ENCODE data around the gene GLRX5.
A peak's percentile ranks its signal among the peaks of the same experiment; 100 is the strongest.
"Not testable (repeated sequence)": the region's sequence is repeated elsewhere in the genome, so short reads cannot be mapped to it uniquely, and the experiment has no call there.

GLRX5 gene

DNA sequence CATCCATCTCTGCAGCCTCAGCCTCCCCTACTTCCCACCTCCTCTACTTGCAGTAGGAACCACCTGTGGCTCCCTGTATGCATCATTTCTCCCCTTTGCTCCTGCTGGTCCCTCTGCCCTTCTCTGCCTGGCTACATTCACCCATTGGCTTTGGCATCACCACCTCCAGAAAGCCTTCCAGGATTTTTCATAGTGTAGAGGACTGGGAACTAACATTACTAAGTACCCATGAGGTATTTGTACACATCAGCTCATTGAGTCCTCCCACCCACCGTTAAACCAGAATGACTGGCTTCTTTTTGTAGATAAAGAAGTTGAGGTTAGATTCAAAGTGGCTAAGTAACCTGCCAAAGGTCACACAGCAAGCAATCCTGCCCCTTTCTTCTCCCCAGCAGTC is 35.5 kb upstream of the GLRX5 start:
- no peak for DNase-seq

DNA sequence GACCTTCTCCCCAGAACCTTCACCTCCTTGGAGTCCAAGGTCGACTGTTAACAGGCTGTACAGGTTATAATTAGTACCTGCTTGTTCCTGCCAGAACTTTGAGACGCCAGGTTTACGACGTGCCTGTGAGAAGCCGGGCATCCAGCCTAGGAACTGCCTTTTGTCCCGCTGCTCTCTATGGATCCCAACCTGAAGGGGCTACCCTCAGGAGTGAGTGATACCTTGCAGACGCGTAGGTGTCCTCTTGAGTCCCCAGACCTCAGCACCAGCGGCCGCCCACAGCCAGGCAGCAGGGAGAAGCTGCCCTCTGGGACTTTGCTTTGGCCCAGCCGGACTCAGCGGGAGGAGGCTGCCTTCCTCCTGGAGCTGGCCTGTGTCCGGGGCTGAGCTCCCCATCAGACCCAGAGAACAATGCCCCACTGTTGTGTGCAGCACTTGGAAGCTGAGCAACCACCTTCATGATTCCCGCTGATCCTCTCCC is 34.6 kb upstream of the GLRX5 start:
- DNase-seq = no peak

DNA sequence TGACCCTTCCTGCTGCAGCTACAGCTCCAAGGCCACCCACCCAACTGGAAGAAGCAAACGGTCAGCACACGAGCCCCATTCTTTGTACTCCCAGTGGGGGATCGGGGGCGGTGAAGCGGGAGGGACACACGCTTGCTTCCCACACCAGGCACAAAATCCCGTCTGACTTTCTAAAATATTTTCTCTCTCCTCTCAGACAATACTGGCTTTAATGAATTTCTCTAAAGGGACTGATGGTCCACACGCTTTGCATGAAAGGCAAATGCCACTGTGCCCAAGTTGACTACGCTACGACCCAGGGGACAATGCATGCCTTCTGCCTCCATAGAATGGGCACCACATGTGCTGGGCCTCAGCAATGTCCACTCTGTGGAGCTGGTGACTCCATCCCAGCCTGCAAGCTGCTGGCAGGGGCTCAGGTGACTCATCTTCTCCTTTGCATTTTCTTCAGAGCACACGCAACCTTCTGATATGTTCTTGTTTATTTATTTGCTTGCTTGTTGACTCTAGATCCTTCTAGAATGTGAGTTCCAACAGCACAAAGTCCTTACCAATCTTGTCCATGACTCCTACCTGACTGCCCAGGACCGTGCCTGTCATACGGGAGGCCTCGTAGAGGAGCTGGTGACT is 34.0 kb upstream of the GLRX5 start:
- no peak for DNase-seq

DNA sequence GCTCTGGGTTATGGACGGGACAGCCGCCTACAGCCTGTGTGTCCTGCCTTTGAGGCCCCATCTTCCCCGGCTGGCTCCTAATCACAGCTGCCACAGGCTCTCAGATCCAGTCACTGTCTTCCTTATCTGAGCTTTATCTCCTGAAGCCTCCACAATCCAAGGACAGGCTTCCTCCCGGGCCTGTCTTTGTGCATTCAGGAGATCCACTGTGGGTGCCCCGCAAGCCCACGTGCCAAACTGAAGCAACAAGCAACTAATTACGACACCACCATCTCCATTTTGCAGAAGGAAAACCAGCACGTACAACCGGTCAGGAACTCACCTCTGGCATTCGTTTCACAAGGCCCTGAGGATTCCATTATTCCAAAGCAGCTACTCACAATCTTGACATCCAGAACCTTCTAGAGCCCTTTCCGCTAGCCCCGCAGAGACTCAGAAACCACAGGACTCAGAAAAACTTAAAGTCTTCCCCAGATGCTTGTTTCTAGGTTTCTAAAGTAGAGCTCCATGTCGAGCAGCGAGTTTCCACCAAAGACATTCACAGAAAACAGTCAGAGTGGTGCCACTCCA is 32.4 kb upstream of the GLRX5 start:
- DNase-seq = no peak

DNA sequence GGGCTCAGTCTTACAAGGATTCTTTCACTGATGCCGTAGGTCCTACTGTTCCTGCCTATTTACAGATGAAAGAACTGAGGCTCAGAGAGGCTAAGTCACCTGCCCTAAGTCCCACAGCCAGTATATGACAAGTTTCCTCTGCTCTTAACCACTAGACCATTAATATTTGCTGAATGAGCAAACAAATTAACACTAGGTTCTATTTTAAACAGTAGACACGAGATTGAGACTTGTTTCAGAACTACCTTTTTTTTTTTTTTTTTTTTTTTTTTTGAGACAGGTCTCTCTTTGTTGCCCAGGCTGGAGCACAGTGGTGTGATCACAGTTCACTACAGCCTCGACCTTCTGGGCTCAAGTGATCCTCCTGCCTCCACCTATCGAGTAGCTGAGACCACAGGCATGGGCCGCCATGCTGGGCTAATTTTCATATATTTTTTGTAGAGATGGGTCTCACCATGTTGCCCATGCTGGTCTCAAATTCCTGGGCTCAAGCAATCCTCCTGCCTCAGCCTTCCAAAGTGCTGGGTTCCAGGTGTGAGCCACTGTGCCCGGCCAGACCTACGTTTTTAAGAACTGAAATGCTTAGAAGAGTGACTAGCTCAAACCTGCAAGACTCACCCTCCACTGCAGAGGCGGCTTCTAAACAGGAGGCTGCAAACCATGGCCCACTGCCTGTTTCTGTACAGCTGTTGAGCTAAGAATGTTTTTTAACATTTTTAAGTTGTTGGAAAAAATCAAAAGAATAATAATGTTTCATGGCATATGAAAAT is 31.3 kb upstream of the GLRX5 start:
- DNase-seq = no peak

DNA sequence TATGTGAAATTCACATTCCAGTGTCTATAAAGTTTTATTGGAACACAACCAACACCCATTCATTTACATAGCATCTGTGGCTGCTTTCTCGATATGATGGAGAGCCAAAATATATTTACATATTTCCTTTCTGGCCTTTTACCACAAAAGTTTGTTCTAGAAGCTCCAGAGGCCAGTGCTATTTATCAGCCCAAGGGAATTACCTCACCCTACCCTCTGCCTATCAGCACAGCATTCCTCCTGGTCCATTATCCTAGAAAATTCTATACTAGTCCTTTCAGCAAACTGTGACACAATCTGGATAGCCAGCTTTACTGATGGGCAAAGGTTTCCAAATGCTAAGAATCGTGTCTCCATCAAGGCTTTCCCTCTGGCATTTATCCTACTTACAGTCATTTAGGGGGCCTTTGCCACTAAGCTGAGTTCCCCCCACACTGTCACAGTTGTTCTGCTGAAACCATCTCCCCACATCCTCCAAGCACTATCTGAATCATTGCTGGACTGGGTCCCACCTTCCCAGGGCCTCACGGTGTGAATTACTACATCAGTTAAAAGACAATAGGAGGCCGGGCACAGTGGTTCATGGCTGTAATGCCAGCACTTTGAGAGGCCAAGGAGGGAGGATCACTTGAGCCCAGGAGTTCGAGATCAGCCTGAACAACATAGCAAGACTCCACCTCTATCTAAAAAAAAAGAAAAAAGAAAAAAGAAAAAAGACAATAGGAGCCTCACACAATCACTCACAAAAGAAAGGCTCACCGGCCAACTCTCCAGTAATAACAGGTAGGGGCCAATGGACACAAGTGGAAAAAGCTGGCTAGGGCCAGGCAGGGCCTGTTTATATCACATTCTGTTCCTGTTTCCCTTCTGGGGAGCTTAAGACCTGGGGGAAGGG is 30.5 kb upstream of the GLRX5 start:
- peak; percentile 27 for DNase-seq

DNA sequence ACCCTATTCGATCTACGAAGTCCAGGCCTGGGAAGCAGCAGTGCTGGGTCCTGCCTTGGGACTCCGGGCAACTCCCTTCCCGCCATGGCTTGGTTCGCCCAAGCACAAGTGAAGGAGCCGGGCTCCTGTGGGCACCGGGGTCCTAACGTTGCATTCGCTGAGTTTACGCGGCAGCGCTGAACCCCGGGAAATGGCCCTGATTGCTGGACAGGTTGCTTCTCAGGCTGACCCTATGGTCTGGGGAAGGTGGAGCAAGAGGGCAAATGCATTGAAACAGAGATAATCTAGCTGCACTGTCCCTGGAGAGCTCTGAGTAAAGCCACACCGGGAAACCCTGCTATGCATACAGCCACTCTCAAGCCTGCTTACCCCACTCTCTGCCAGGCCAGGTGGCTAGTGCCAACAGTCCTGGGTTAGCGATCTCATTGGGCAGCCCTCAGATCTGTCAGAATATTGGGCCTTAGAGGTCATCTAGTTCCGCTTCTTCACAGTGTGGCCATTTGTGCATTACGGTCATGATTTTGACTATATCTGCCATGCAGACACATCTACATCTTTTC is 29.7 kb upstream of the GLRX5 start:
- no peak for DNase-seq

DNA sequence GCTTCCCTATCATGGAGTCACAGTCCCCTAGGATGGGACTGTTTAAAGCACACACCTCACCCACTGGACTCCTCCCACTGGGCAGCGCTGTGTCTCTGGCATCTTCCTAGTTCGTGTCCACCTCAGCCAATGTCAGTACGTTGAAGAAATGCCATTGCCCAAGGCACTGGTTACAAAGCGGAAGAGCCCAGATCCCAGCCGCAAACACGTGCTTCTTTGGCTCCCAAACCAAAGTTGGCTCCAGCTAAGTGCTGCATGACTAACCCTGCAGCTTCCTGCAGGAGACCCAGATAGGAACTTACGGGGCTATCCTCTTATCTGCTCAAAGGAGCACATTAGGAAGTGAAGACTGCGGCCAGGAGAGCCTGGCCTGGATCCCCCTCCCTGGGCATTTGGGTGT is 27.7 kb upstream of the GLRX5 start:
- DNase-seq = no peak

DNA sequence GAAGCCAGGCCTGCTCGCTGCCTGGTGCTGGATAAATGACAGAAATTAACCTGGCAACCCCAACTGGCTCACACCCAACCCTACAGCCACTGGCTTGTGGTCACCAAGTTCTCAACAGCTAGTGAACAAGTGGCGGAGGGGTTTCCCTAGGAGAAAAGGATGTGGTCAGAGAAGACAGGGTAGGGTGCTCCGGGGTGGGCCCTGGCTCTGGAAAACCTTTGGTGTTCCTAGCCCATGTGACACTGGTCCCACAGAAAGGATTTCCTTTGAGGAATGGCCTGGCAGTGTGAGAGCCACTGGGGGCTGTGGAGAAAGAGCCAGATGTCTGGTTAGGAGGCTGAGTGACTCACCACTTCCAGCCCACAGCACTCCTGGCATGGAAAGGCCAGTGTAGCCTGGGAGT is 27.1 kb upstream of the GLRX5 start:
- DNase-seq = no peak

DNA sequence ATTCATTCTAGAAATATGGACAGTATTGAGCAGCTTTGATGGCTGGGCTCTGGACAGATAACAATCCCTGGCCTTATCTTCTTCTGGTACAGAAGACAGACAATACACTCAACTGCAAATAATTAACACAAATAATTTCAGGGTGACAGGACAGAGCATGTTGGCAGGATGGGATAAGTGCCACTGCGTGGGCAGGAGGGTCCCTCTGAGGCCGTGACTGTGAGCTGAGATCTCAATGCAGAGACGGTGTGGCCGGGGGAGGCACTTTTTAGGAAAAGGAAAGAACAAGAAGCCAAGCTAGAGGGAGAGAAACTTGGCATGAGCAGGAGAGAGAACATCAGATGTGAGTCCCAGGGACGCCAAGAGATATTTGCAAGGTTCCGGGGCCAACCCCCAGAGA is 26.5 kb upstream of the GLRX5 start:
- no peak for DNase-seq

DNA sequence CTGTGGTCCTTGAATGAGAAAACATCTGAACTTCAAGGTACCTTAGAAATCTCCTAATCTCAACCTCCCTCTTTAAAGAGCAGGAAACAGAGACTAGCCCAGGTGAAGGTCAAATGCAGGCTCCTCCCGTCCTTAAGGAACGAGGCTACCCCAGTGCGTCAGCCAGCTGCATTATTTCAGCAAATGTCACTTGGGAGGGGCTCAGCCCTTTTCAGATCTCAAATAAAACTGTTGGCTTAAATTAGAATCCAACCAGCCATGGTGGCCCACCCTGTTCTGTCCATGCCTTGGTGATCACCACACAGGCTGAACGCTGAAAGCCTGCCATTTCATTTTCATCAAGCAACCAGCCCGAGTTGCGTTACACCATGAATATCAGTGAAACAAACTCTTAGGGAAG is 25.4 kb upstream of the GLRX5 start:
- DNase-seq = no peak

DNA sequence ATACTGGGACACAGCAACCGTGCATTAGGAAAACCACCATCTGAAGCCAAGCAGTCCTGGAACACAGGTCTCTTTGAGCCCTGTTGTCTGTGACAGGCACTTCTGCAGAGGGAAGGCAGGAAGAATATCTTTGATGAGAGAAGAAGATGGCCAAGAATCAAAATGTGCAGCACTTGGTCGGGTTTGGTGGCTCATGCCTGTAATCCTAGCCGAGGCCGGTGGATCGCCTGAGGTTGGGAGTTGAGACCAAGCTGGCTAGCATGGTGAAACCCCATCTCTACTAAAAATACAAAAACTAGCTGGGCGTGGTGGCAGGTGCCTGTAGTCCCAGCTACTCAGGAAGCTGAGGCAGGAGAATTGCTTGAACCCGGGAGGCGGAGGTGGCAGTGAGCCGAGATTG is 24.5 kb upstream of the GLRX5 start:
- not testable (repeated sequence) for DNase-seq

DNA sequence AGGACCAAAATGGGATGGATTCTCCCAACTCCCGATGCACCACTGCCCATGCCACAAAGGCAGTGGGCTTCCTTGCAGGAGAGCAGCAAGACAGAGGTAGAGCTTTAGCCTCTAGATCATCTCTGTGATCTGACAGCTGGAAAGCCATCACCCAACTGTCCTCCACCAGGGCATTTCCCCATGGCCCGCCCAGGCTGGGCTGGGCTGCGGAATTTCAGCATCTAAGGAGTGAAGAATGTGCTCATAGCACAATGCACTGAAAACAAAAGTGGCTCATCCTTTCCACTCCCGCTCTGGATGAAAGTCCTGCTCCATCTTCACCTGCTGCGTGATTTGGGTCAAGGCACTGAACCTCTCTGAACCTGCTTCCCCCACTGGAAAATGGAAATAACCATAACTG is 24.0 kb upstream of the GLRX5 start:
- no peak for DNase-seq

DNA sequence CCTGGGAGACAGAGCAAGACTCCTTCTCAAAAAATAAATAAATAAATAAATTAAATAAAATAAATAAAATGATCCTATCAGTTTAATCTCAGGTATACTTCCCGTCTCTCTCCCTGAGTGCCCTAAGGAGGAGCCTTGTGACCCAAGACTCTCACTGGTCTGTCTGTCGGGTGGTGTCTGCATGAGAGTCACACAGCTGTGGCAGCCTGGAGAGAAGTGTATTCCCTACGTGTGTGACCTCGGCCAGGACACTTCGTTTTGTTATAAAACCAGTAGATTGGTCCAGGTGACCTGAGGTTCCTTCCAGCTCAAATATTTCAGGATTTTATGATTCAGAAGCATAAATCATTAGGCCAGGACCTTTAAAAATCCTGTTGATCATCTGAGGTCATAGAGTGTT is 23.2 kb upstream of the GLRX5 start:
- no peak for DNase-seq

DNA sequence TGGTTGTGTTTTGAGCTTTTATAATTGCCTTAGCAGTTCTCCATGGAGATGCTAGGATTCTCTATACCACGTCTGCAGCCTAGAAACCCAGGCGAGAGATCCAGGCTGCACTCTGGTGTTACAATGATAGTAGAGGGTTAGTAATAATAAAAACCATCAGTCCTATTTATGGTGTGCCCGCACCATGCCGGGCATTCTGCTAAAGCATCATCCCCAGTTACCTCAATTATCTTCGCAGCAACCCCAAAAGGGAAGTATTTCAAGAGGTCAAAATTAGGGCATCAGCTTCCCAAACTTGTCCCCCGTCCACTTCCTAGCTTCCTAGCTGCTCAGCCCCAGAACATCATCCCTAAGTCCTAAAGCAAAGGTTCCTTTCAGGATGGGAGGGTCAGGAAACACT is 21.6 kb upstream of the GLRX5 start:
- DNase-seq = no peak

DNA sequence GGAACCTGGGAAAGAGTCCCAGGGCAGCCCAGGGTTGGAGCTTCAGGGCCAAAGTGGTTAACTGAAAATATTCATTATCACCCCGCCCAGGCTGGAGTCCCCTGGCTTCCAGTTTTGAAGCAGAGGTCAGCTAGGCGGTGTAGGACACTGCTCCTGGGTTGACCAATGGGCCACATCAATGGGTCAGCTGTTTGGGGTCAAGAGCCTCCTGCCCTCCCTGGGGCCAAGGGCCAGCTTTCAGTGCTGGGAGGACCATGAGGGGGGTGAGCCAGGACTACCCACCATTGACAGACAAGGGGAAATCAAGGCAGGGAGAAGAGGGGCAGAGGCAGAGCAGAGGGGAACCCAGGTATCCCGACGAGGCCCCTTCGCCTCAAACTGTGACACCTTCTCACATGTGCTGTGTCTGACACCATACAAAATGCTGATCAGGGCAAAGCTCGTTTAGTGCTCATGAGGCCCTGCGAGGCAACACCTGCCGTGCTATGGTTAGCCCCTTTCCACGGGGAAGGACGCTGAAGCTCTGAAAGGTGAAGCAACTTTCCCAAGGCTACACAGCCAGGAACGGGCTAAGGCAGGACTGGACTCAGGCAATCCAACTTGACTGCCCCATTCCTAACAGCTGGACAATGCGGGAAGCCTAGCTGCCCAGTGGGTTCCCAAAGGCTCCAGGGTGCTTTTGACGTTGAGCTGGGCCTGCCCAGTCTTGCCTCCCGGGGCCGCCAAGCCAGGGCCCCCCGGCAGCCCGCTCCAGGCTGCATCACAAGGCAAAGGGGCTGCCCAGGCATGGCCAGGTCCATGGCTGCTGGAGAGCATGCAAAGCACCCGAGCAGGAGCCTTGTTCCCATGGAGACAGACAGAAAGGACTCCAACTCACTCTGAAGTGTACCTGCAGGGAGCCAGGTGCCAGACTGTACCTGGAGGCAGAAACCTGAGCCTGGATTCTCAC is 20.4 kb upstream of the GLRX5 start:
- no peak for DNase-seq

DNA sequence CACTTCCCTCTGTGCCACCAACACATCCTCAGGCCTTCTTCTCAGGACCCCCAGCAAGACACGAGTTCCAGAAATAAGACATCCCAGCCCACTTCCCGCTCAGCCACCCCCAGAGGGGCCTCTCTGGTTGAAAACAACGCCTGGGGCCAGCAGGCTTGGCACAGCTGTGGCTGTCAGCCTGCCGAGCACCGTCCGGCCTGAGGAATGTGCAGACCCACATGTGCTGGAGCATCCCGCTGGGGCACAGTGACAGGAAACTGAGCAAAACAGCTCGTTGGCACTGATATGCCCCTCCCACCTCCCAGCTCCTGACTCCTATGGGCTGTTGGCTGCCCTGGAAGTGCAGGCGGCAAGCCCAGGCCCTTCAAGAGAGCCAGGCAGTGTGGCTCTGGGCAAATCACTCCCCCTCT is 19.8 kb upstream of the GLRX5 start:
- no peak for DNase-seq

DNA sequence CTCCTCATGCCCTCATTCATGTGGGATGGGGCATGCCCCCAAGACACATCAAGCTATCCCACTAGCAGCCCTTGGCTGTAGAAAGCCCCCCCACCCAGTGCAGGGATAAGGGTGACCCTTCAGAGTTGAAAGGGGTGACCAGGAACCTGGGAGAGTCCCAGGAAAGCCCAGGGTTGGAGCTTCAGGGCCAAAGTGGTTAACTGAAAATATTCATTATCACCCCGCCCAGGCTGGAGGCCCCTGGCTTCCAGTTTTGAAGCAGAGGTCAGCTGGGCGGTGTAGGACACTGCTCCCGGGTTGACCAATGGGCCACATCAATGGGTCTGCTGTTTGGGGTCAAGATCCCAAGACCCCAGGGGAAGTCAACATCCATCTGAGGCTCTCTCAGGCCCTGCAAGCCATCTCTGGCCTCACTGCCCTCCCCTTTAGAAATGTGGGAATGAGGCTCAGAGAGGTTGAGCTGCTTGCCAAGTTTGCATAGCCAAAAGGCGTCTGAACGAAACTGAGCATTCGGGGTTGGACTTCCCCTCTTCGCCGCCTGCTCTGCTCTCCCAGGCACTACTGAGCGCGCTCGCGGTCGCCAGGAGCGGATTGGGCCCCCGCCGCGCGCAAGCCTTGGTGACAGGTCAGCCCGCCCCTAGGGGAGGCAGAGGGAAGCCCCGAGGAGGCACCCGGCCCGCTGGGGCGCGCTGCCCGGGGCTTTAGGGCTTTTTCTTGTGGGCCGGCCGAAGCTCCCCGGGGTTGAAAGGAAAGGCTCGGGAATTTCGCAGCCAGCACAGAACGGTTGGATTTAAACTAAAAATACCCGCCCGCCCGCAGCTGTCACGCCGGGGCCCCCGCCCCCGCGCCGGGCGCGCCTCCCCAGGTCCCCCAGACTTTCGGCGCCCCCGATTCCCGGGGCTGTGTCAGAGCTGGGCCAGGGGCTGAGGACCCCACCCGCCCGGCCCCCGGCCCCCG is 19.0 kb upstream of the GLRX5 start:
- peak; percentile 85 for DNase-seq

DNA sequence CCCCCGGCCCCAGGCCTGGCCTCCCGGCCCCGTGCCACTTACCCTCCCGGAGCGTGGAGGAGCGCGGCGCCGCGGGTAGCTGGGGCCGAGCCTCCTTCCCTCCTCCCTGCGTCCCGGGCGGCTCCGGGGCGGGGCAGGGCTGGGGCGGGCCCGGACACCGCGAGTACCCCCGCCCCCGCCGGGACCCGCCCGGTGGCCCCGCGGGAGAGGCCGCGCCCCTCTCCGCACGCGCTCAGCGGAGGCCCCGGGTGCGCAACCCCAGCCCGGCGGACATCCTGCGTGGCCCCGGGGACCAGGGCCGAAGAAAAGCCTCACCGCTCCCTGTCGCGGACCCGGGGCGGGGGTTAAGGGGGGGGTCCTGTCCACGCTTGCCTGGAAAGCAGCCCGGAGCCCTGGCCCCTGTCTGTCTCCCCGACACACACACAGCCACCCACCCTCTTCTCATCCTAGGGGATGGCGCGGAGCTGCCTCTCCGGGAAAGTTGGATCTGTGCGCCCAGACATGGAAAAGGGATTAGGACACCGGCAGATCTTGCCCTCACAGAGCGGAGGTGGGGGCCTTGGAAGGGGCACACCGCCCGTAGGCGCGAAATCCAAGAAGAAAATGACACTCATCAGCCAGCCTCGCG is 18.2 kb upstream of the GLRX5 start, which contains the start of gene SYNE3:
Gene SYNE3, minus strand, starts transcription at position 97 of the 628 bp plus-strand sequence. CDS start 40,829 bp downstream, outside the sequence.
- DNase-seq = peak; percentile 52
